Stimulated activated CD4-positive, alpha-beta T cell treated with anti-CD3 and anti-CD28 coated beads, Interleukin-4, amount 100 ng/mL, for 24 hours (primary cell): ENCODE data around the gene RABL3.
"Not testable (repeated sequence)": the region's sequence is repeated elsewhere in the genome, so short reads cannot be mapped to it uniquely, and the experiment has no call there.

ENCODE experiments used
- DNase-seq: peaks from one replicate; pipeline ENCODE4 v3.0.0-alpha.2; 2020

RABL3 gene

GRCh38 chr3:120642368-120642948 lies 99.9 kb downstream of the RABL3 start:
- DNase-seq: no peak

- DNase-seq: no peak
These were observed 100.5 kb downstream of the RABL3 start for GRCh38 chr3:120641696-120642246.

GRCh38 chr3:120640231-120640630 lies 102.1 kb downstream of the RABL3 start:
- no peak for DNase-seq

- not testable (repeated sequence) for DNase-seq
These were observed 103.5 kb downstream of the RABL3 start for GRCh38 chr3:120638820-120639219.

- DNase-seq: no peak
These were observed 104.3 kb downstream of the RABL3 start for GRCh38 chr3:120637851-120638559.

GRCh38 chr3:120636795-120637401 lies 105.4 kb downstream of the RABL3 start:
- DNase-seq: no peak
